ENCODE measurements around the gene FGD4.

Gene FGD4

DNA sequence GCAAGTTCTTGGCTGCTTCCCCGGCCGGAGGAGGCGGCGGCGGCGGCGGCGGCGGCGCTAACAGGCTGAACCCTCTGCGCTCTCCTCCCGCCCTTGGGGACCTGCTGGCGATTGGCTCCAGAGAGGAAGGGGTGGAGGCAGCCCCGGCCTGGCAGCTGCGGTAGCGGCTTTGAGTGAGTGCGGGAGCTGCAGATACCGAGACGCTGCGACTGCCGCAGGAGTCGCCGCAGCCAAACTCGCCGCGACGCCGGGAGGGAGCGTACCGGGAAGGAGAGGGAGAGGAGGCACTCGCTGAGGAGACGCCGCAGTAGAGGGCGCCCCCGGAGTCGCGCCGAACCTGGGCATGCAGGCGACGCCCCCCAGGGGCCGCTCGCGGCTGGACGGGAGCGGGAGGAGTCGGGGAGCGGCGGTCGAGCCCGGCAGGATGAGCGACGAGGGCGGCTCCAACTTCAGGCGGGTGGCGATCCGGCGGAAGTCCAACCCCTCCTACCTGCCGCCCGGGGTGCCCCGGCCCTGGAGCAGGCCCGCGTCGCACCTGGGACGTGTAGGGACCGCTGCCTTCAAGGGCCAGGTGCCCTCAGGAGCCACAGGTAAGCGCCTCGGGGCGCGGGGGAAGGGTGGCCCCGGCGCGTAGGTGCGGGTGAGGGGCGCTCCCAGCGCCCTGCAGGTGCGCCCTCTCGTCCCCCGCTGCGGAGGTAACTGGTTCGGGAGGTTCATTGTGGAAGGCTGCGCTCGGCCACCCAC, at the start of gene FGD4:
Gene FGD4, plus strand, starts transcription at position 189 of the 744 bp plus-strand sequence.
- DNase-seq (ENCODE audit: low read depth), result peak; percentile 23

DNA sequence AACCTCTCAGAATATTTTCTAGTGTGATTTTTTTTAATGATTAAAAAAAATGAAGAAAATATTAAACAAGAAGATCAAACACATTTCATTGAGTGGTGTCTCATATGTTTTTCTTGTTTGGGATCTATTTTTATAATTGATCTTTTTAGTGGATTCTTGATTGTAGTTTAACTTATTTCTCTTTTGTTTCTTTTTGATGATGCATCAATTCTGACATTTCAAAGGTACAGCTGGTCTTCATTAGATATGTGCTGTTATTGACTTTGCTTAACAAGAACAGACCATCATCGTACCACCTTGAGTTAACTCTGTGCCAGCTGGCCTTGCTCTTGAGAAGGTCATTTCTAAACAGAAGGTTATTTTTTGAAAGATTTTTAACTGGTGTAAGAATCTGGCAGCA, 45.8 kb upstream of the FGD4 start:
- DNase-seq (ENCODE audit: low read depth), result no peak

DNA sequence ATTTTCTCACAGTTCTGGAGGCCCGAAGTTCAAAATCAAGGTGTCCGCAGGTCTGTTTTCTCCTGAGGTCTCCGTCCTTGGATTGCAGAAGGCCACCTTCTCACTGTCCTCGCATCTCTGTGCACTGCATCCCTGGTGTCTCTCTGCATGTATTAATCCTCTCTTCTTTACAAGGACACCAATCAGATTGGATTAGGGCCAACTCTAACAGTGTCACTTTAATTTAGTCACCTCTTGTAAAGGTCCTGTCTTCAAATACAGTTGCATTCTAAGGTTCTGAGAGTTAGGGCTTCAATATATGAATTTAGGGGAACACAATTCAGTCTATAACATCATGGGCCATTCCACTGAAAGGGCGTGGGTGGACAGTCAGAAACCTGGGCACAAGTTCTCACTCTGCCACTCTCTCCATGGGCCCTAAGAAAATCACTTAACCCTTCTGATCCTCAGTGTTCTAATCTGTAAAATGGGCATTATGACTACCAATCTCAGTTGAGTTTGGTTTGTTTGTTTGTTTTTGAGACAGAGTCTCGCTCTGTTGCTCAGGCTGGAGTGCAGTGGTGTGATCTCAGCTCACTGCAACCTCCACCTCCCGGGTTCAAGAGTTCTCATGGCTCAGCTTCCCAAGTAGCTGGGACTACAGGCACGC, 41.6 kb upstream of the FGD4 start:
- no peak for DNase-seq (ENCODE audit: low read depth)

DNA sequence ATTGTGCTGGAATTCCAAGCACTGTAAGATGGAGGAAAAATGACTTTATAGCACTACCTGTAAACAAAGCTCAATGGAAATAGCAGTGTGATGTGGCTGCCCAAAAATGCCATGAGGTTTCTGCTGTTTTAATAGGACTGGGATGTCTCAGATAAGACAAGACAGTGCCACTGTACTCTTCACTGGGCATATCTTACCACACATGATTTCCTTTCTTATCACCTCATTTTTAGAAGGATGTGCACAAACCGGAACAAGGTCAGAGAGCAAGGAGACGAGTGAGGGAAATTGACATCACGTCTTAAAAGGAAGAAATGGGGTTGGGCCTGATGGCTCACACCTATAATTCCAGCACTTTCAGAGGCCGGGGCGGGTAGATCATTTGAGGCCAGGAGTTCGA, 38.4 kb upstream of the FGD4 start:
- no peak for DNase-seq (ENCODE audit: low read depth)

DNA sequence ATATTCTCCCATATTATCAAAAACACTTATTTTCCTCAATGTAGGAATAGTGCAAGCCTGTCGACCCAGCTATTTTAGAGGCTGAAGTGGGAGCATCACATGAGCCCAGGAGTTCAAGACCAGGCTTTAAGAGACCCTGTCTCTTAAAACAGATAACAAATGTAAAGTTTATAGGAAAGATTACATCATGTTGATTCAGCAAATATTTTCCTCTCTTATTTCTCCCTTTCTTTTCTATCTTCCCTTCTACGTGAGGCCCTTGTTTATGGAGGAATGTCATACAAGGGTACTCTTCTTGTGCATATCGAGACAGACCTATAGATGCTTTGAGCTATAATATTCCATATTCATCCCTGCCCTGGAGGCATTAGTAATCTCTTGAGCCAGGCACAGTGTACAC, 36.5 kb upstream of the FGD4 start:
- no peak for DNase-seq (ENCODE audit: low read depth)

DNA sequence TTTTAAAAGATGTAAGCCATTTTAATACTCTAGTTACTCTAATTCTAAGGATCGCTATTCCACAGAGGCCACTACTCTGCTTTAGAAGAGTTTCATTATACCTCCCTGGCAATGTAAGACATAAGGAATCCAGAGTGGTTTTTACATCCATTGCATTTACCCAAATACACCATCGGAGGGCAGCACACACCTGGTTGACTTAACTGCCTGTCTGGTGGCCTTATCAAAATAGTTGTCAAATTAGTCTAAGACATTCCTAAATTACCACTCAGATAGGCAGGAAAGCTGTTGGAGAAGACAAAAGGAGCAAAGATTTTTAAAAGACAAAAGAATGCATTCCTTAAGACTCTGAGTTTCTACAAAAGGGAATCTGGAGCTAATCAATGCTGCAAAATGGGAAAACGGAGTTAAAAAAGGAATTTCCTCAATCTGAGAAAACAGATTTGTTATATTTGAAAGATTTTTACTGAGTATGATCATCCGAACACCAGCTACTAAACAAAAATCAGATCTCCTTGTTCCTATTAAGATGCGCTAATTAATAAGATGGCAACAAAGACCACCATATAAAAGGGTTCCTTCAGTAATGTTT, 33.8 kb upstream of the FGD4 start:
- peak; percentile 54 for DNase-seq (ENCODE audit: low read depth)

DNA sequence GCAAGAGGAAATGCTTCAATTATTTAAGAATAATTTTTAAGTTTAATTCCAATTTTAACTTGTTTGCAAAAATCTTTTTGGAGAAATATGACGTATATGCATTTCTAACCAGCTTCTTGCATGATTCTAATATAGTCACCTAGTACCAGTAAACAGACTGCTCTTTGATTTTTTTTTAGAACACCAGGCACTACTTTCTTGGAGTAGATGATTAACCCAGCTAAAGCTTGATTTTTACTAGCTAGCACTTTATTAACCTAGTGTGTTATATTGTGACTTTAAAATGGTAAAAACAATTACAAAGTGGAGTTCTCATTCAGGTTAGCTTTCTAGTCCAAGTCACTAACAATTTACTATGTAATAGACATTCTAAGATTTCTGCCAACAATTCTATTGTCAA, 32.6 kb upstream of the FGD4 start:
- DNase-seq (ENCODE audit: low read depth), result no peak

DNA sequence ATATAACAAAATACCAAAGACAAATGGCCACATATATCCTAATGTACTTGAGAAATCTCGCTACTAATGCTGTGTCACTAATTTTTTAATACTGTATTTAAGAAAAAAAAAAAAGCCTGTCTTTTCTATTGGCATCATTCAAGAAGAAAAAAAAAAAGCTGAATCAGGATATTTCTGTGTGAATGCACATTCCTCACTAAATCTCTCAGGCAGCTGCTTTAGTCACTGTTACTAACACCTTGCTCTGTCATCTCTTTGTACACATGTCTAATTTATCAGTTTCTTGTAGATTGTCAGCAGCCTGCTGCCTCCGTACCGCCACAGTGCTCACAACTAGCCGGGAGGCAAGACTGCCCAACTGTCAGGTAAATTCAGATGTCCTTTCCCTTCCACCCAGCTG, 32.0 kb upstream of the FGD4 start:
- DNase-seq (ENCODE audit: low read depth), result no peak

DNA sequence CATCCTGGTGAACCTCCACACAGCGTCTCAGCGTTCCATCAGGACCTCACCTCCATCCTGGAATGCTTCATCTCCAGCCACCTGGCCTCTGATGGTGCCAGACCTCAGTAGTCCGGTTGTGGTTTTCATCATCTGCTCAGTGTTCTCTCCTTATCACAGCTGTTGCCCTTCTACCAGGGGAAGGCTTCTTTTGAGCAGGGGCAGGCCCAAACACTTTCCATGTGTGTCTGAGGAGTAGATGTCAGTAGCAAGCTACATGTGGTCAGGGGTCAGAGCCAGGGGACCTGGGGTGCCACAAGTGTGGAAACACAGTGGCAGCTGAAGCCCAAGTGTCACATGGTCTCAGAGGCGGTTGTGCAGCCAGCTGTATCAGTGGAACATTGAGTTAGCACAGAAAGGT, 30.2 kb upstream of the FGD4 start:
- no peak for DNase-seq (ENCODE audit: low read depth)

DNA sequence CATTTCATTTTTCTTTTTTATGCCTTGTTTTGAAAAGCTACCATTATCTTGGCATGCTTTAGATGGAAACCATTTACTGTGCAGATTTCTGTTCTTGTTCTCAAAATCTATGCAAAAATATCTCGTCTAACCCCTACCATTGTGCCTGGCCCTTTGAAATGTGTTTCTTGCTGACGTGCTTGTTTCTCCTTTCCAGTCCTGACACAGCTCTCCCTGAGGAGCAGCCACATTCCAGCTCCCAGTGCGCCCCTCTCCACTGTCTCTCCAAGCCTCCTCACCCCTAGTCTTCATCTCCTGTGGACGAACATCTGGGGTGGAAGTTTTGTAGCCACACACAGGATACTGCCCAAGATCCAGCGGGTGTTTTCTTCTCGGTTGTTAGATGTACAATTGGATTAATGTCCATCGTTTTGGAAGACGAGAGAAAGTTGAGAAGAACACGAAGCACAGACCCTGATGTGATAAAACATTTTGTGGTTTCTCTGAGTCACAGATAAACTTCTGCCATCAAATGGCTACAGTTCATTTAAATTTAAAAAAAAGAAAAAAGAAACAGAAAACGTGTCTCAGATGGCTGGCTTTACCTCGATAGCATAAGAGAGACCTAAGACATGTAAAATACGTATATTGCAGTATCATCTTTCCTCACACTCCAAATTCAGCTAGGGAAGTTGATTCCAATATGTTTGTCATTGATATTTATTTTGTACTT, 21.9 kb upstream of the FGD4 start:
- DNase-seq (ENCODE audit: low read depth), result no peak

DNA sequence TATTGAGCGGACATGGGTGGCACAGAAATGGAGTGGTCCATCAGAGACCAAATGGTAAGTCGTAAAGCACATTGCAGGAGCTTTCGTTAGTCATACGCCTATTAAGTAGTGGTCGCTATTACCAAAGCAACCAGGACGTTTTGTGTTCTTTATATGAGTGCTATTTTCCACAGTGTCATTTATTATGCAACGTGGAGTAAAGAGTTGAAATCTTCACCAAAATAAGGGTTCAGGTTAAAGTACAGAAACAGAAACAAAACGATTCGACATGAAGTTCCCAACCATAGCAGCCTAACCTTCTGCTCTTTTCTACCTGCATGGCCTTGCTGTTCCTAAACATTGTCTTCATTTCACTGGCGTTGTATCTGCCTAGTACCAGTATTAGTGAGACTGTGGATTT, 20.1 kb upstream of the FGD4 start:
- no peak for DNase-seq (ENCODE audit: low read depth)

DNA sequence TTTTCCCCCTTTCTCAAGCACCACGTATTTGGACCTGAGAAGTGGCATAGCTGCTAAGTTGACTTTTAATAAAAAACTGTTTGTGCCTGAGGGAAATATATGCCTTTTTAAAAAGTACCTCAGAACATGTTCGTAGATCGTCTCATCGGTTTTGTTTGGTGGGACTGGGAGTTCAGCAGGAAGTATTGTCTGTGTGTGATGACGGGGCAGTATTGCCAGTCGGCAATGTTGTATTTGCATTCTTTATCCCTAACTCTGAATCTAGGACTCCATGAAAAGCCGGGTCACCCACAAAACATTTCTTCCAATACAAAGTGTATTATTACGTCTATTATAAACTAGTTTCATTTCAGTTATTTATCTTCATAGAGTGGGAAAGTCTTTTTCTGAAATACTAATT, 19.7 kb upstream of the FGD4 start:
- DNase-seq (ENCODE audit: low read depth), result no peak

DNA sequence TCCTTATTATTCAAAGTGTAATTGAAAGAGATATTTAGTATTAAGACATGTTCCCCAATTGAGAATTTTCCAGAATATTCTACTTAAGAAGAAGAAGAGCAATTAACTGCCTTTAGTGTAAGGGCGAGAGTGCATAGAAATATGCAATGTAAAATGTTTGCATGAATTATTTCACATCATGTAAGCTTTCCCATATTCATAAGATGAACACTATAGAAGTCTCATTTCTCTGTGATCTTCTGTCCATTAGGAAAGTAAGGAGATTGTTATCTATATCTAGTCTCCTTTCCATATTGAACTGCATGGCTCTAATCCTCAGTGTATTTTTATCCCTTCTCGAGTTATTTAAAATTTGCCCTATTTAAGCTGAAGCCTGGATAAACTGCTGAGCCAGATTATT, 17.1 kb upstream of the FGD4 start:
- no peak for DNase-seq (ENCODE audit: low read depth)

DNA sequence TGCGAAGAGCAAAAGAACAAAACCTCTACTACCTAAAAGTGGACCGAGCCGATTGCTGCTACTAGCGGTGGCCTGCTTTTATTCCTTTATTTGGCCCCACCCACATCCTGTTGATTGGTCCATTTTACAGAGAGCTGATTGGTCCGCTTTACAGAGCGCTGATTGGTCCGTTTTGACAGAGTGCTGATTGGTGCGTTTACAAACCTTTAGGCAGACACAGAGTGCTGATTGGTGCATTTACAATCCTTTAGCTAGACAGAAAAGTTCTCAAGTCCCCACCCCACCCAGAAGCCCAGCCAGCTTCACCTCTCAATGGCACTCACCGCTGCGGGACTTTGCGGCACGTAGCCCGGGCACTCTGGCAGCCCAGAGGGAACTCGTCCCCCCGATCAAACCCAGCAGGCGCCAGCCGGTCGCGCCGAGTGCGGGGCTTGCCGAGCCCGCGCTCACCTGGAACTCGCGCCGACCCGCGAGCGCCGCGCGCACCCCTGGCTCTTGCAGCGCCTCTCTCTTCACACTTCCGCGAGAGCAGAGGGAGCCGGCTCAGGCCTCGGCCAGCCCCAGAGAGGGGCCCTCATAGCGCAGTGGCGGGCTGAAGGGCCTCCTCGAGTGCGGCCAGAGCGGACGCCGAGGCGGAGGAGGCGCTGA, 8.7 kb upstream of the FGD4 start:
- DNase-seq (ENCODE audit: low read depth), result no peak

DNA sequence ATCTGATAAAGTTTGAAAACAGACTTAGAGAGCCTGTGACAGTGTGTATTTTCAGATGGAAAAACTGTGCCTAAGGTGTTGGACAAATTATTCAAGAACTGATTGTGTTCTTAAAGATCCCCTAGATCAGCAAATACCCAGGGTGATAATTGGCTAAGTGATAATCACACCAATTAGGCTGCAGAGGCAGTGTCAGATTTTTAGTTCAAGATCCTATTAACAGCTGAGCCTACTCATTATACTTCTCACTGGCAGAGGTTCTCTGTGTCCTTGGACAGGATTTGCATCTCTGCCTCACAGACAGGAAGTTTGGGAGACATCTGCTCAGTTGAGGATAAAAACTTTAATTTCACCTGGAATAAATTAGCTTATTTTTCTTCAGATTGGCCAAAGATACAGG, 4.3 kb upstream of the FGD4 start:
- DNase-seq (ENCODE audit: low read depth), result no peak

DNA sequence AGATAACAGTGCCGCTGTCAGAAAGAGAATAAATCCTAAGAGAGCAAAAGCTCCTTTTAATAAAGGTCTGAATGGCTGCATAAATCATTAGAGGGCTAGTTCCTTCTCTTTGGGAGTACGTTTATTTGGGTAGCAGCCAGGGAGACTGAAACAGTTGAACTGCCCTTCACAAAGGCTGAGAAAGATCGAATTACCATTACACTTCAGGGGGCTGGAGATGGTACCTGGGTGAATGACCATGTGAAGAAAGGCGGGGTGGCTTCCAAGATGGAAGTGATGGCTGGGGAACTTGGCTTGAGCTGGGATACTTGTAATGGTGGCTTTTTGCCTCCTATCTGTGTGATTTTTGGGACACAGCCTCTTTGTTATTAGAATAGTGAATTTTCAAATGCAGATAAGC, 1.7 kb upstream of the FGD4 start:
- DNase-seq (ENCODE audit: low read depth), result no peak

DNA sequence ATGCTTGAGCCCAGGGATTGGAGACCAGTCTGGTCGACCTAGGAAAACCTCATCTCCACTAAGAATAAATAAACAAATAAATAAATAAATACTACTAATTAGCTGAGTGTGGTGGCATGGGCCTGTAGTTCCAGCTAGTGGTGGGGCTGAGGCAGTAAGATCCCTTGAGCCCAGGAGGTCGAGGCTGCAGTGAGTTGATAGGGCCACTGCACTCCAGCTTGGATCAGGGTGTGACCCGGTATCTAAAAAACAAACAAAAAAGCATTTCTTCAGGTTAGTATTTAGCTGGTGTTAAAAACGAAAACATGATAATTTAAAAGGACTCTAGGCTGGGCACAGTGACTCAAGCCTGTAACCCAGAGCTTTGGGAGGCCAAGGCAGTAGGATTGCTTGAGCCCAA, 1.2 kb upstream of the FGD4 start:
- no peak for DNase-seq (ENCODE audit: low read depth)

DNA sequence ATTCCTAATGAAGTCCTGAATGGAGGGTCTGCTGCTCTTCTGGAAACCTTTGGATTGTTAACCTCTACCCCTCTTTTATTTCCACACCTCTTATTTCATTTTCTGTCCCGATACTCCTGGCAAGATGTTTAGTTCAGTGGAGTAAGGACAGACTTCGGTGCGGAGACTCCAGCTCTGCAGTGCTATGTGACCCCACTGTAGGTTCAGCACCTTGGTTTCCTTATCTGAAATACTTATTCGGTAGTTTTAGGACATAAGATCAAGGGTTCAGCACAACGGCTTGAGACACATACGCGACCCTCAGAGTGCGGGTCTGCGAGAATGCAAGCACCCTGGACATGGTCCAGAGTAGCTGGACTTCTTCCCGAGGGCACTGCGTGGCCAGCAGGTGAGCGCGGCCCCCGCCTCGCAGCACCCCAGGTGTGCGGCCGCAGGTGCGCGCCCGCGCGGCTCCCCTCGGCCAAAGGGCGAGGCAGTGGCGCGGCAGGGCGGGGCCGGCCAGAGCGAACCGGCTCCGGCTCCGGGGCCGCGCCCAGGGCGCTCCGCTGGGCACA, 465 bp upstream of the FGD4 start:
- no peak for DNase-seq (ENCODE audit: low read depth)

DNA sequence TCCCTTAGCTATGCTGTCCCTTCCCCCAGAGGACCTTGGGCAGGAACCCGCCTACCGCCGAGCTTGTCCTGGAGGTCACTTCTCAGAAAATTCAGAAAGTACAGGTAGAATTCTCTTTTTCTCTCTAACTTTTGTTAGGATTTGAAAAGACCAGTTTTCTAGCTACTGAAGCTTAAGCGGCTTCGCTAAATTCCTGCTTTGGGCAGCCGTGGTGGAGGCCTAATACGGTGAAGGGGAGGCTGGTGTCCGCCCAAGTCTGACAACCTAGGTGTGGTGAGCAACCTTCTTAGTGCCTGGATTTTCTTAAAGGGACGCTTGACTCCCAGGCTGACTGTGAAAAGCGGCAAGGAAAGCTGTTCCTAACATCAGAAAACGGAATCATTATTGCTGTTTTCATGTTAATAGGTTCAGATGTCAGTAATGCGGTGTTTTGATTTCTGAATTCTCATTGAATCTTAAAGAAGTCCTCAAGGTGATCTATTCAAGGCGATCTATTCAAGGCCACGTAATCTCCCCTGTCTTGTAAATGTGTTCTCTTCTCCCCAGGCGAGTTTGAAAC, 835 bp downstream of the FGD4 start:
- DNase-seq (ENCODE audit: low read depth), result no peak

DNA sequence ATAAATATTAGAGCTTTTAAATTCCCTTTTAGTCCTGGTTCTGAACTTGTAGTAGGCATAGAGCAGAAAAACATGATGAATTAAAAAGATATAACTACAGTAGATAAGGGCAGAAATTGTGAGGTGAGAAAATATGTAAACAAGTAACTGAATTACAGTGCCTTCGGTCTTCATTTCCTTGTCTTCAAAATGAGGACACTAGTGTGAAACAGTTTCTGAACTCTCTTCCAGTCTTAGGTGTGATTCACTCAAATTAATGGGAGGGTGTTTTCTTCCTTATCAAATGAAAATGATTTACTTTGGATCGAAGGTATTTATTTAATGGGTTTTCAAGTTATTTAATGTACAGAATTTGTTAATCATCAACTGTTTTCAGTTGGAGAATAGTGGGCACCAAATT, 1.5 kb downstream of the FGD4 start:
- DNase-seq (ENCODE audit: low read depth), result no peak

DNA sequence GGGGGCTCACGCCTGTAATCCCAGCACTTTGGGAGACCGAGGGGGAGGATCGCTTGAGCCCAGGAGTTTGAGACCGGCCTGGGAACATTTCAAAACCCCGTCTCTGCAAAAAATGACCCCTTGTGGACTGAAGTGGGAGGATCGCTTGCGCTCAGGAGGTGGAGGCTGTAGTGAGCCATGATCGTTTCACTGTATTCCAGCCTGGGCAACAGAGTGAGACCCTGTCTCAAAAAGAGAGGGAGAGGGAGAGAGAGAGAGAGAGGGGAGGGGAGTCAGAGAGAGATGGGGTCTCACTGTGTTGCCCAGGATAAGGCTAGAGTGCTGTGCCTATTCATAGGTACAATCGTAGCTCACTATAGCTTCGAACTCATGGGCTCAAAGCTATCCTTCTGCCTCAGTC, 2.8 kb downstream of the FGD4 start:
- no peak for DNase-seq (ENCODE audit: low read depth)

DNA sequence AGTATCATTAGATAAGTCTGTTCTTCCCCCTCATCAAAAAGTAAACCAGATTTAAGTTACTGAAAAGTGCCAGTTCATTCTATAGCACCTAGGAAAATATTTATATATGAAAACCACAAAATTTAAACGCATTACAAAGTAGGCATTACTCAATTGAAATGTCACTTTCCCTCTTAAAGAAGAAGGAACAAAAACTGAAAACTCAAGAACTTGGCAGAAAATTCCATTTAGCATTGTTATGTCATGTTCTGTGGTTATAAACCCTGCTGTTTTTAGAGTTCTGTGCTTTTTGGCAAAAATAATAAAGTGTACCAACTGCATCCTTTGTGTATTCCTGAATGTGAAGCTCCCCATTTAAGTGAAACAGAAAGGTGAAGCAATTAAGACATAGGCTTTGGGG, 3.6 kb downstream of the FGD4 start:
- no peak for DNase-seq (ENCODE audit: low read depth)
